Measurements from ENCODE around the gene SIAE.

DNA sequence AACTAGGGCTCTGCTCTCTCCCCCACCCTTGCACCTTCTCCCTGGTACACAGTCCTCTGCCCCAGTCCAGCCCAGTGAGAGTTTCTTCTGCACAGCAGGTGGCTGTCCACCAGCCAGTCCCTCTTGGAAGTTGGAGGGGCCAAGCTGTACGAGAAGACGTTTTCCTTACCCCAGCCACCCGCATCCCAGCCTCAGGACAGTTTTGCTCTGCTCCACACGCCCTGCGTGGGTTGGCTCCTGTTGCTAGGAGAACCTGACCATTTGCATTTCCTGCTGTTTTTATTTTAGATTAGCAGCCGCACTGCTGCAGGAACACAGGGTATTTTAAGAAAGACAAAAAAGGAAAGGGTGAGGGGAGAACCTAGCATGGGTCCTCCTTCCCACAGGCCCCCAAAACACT lies 48.6 kb upstream of the SIAE start:
- TF ChIP-seq, protein P1, sequence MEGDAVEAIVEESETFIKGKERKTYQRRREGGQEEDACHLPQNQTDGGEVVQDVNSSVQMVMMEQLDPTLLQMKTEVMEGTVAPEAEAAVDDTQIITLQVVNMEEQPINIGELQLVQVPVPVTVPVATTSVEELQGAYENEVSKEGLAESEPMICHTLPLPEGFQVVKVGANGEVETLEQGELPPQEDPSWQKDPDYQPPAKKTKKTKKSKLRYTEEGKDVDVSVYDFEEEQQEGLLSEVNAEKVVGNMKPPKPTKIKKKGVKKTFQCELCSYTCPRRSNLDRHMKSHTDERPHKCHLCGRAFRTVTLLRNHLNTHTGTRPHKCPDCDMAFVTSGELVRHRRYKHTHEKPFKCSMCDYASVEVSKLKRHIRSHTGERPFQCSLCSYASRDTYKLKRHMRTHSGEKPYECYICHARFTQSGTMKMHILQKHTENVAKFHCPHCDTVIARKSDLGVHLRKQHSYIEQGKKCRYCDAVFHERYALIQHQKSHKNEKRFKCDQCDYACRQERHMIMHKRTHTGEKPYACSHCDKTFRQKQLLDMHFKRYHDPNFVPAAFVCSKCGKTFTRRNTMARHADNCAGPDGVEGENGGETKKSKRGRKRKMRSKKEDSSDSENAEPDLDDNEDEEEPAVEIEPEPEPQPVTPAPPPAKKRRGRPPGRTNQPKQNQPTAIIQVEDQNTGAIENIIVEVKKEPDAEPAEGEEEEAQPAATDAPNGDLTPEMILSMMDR (IDR thresholded peaks at IDR 0.05), result no peak
- no peak for TF ChIP-seq EP300 (IDR thresholded peaks at IDR 0.05)
